Muscle of leg (tissue), 11 donors: Measurements from ENCODE around the gene HSCB. TPM values are rescaled to one million over a fixed set of nuclear protein-coding genes. Genes with fewer than 3 reads are reported as not detected.

Experiments
- DNase-seq: peaks from one replicate; pipeline ENCODE4 v3.0.0; 2013
- H3K27ac ChIP-seq: one replicate; pipeline ENCODE4 v1.5.1; 2013; ENCODE audit warnings: mild to moderate bottlenecking, low read length, control low read depth
- H3K27me3 ChIP-seq: one replicate; pipeline ENCODE4 v1.6.1; 2013; ENCODE audit warnings: low read length; ENCODE audit not compliant: control insufficient read depth, insufficient read depth
- H3K36me3 ChIP-seq: one replicate; pipeline ENCODE4 v1.6.1; 2013; ENCODE audit warnings: low read length; ENCODE audit not compliant: control insufficient read depth, insufficient read depth
- H3K4me1 ChIP-seq: one replicate; pipeline ENCODE4 v1.6.1; 2013; ENCODE audit warnings: low read length; ENCODE audit not compliant: control insufficient read depth, insufficient read depth
- H3K4me3 ChIP-seq: one replicate; pipeline ENCODE4 v1.5.1; 2013; ENCODE audit warnings: low read length, control low read depth
- H3K9me3 ChIP-seq: replicated peaks from 2 replicates; pipeline ENCODE4 v1.6.1; 2013; ENCODE audit warnings: low read depth, low read length; ENCODE audit not compliant: control insufficient read depth
- WGBS: methylation state at CpG from one replicate; pipeline ENCODE4 v1.1.5; 2013; ENCODE audit warnings: missing lambda C conversion rate; ENCODE audit not compliant: insufficient coverage; 5-methylcytosine and 5-hydroxymethylcytosine counted together
- polyA plus RNA-seq, 8 donors: library from polyadenylated mRNA; unstranded; fragments of 120-200 nt; gene quantifications; one replicate each; pipeline versions ENCODE4 v1.2.1 to v1.2.3, GENCODE V29; 2013; ENCODE audit warnings: inconsistent platforms in 1 of 8, low replicate concordance in 1 of 8; ENCODE audit not compliant: insufficient read length in 8 of 8, insufficient read depth in 1 of 8
- total RNA-seq: library from RNA; stranded (reverse); fragments of 120-200 nt; gene quantifications from one replicate; pipeline ENCODE4 v1.2.4, GENCODE V29; 2013

The HSCB gene
- total and polyA plus RNA-seq, 9 donors: 17.9 to 24.0 (median 20.4) TPM

- peak overlapping the region; percentile 86 for H3K27ac ChIP-seq
- no peaks in the 10 kb centered on the region for H3K27me3 ChIP-seq
- no CpG with 5 or more reads among the region's 6 CpGs for WGBS
- H3K4me1 ChIP-seq: peaks cover 4% of the 10 kb centered on the region
- H3K36me3 ChIP-seq: no peaks in the 10 kb centered on the region
- H3K4me3 ChIP-seq: no peak overlapping the region
- DNase-seq: peak; percentile 66
- no peaks in the 10 kb centered on the region for H3K9me3 ChIP-seq
These were observed 29.7 kb upstream of the HSCB start for GRCh38 chr22:28711820-28712777.

- no peaks in the 10 kb centered on the region for H3K36me3 ChIP-seq
- no peaks in the 10 kb centered on the region for H3K27me3 ChIP-seq
- no peaks in the 10 kb centered on the region for H3K9me3 ChIP-seq
- no peak overlapping the region for H3K27ac ChIP-seq
- H3K4me3 ChIP-seq: no peak overlapping the region
- no CpG with 5 or more reads among the region's 2 CpGs for WGBS
- DNase-seq: no peak
- peaks cover 4% of the 10 kb centered on the region for H3K4me1 ChIP-seq
These were observed 27.7 kb upstream of the HSCB start for GRCh38 chr22:28714043-28714628.

- DNase-seq: no peak
- Histone ChIP-seq H3K4me3 (no peak overlapping the region), H3K36me3 (peaks cover 1% of the 10 kb centered on the region), H3K27ac (no peak overlapping the region), H3K4me1 (no peaks in the 10 kb centered on the region), H3K27me3 (no peaks in the 10 kb centered on the region), H3K9me3 (no peaks in the 10 kb centered on the region)
- 86% methylated on average over 1 of the region's 7 CpGs for WGBS
These were observed 26.2 kb upstream of the HSCB start for GRCh38 chr22:28715611-28716010.

GRCh38 chr22:28716686-28717085, 25.2 kb upstream of the HSCB start:
- WGBS: no CpG with 5 or more reads among the region's 3 CpGs
- no peak overlapping the region for H3K27ac ChIP-seq
- no peaks in the 10 kb centered on the region for H3K27me3 ChIP-seq
- H3K4me3 ChIP-seq: no peak overlapping the region
- H3K36me3 ChIP-seq: peaks cover 6% of the 10 kb centered on the region
- DNase-seq: no peak
- H3K9me3 ChIP-seq: no peaks in the 10 kb centered on the region
- no peaks in the 10 kb centered on the region for H3K4me1 ChIP-seq

- no peak for DNase-seq
- Histone ChIP-seq H3K9me3 (no peaks in the 10 kb centered on the region), H3K4me3 (no peak overlapping the region), H3K27me3 (no peaks in the 10 kb centered on the region), H3K4me1 (no peaks in the 10 kb centered on the region), H3K36me3 (peaks cover 6% of the 10 kb centered on the region), H3K27ac (no peak overlapping the region)
- WGBS: no CpG with 5 or more reads among the region's 3 CpGs
These were observed 23.8 kb upstream of the HSCB start for GRCh38 chr22:28718044-28718443.

GRCh38 chr22:28728002-28728401, 13.8 kb upstream of the HSCB start:
- DNase-seq: no peak
- Histone ChIP-seq H3K27ac (no peak overlapping the region), H3K4me1 (no peaks in the 10 kb centered on the region), H3K9me3 (no peaks in the 10 kb centered on the region), H3K4me3 (no peak overlapping the region), H3K27me3 (no peaks in the 10 kb centered on the region), H3K36me3 (peaks cover 2% of the 10 kb centered on the region)
- WGBS: no CpG with 5 or more reads among the region's 1 CpG

- no CpG with 5 or more reads among the region's 10 CpGs for WGBS
- H3K4me3 ChIP-seq: no peak overlapping the region
These were observed 13.1 kb upstream of the HSCB start for GRCh38 chr22:28728621-28729313.

GRCh38 chr22:28730179-28730578, 11.7 kb upstream of the HSCB start:
- no peak for DNase-seq
- Histone ChIP-seq H3K36me3 (peaks cover 7% of the 10 kb centered on the region), H3K4me3 (no peak overlapping the region), H3K4me1 (no peaks in the 10 kb centered on the region), H3K9me3 (no peaks in the 10 kb centered on the region), H3K27me3 (no peaks in the 10 kb centered on the region), H3K27ac (no peak overlapping the region)
- no CpG with 5 or more reads among the region's 3 CpGs for WGBS

More at GRCh38 chr22:28728621-28729313, 13.1 kb upstream of the HSCB start:
- H3K27me3 ChIP-seq: no peaks in the 10 kb centered on the region
- no peak for DNase-seq
- no peaks in the 10 kb centered on the region for H3K9me3 ChIP-seq
- H3K4me1 ChIP-seq: no peaks in the 10 kb centered on the region
- H3K27ac ChIP-seq: no peak overlapping the region
- H3K36me3 ChIP-seq: peaks cover 3% of the 10 kb centered on the region

- H3K36me3 ChIP-seq: peaks cover 7% of the 10 kb centered on the region
- H3K9me3 ChIP-seq: no peaks in the 10 kb centered on the region
- no peak overlapping the region for H3K27ac ChIP-seq
- DNase-seq: no peak
- no peak overlapping the region for H3K4me3 ChIP-seq
- no peaks in the 10 kb centered on the region for H3K27me3 ChIP-seq
- WGBS: 91% methylated on average over 5 of the region's 6 CpGs
- H3K4me1 ChIP-seq: no peaks in the 10 kb centered on the region
These were observed 7.4 kb upstream of the HSCB start for GRCh38 chr22:28734393-28734792.
